ENCODE data around the gene ZFYVE9. TPM values are rescaled to one million over a fixed set of nuclear protein-coding genes. Genes with fewer than 3 reads are reported as not detected.
"Not testable (repeated sequence)": the region's sequence is repeated elsewhere in the genome, so short reads cannot be mapped to it uniquely, and the experiment has no call there.

ZFYVE9 gene
- total and polyA plus RNA-seq, 3 donors from 2014 or later, result 31.5 to 51.3 (median 32.5) TPM

GRCh38 chr1:52192436-52192835, 50.5 kb downstream of the ZFYVE9 start:
- H3K27ac ChIP-seq, result no peak overlapping the region
- H3K36me3 ChIP-seq (ENCODE audit: low read depth, missing control alignments), result no peaks in the 10 kb centered on the region
- no peak for DNase-seq
- H3K4me1 ChIP-seq, result no peaks in the 10 kb centered on the region
- H3K4me3 ChIP-seq, result no peak overlapping the region
- no peaks in the 10 kb centered on the region for H3K27me3 ChIP-seq
- no peaks in the 10 kb centered on the region for H3K9me3 ChIP-seq
- 93% methylated on average over 1 of the region's 1 CpG for WGBS, 2 donors
- intact Hi-C loops (cut with DNase I; ENCODE audit: low total_unique reads), result no loop called here
- no peak for TF ChIP-seq CTCF (IDR thresholded peaks at IDR 0.05)
- no peak for TF ChIP-seq POLR2A (IDR thresholded peaks at IDR 0.05)

GRCh38 chr1:52193985-52194384, 52.1 kb downstream of the ZFYVE9 start:
- Histone ChIP-seq H3K9me3 (no peaks in the 10 kb centered on the region), H3K4me1 (no peaks in the 10 kb centered on the region), H3K27me3 (no peaks in the 10 kb centered on the region), H3K4me3 (no peak overlapping the region), H3K36me3 (ENCODE audit: low read depth, missing control alignments) (no peaks in the 10 kb centered on the region), H3K27ac (no peak overlapping the region)
- intact Hi-C loops (cut with DNase I; ENCODE audit: low total_unique reads), result no loop called here
- WGBS, 2 donors, result 82 to 83% methylated on average over 7 of the region's 7 CpGs
- DNase-seq, result no peak
- TF ChIP-seq POLR2A (IDR thresholded peaks at IDR 0.05) (no peak), CTCF (IDR thresholded peaks at IDR 0.05) (no peak)

- Histone ChIP-seq H3K27ac (no peak overlapping the region), H3K27me3 (no peaks in the 10 kb centered on the region), H3K4me1 (no peaks in the 10 kb centered on the region), H3K4me3 (no peak overlapping the region), H3K9me3 (no peaks in the 10 kb centered on the region), H3K36me3 (ENCODE audit: low read depth, missing control alignments) (no peaks in the 10 kb centered on the region)
- DNase-seq, result no peak
- TF ChIP-seq POLR2A (IDR thresholded peaks at IDR 0.05) (no peak), CTCF (IDR thresholded peaks at IDR 0.05) (no peak)
- WGBS, 2 donors, result 80 to 84% methylated on average over 1 of the region's 1 CpG
- intact Hi-C loops (cut with DNase I; ENCODE audit: low total_unique reads), result no loop called here
Measured at GRCh38 chr1:52195161-52195560, 53.3 kb downstream of the ZFYVE9 start.

GRCh38 chr1:52203935-52204625, 62.2 kb downstream of the ZFYVE9 start:
- H3K36me3 ChIP-seq (ENCODE audit: low read depth, missing control alignments), result no peaks in the 10 kb centered on the region
- TF ChIP-seq POLR2A (IDR thresholded peaks at IDR 0.05) (no peak), CTCF (IDR thresholded peaks at IDR 0.05) (no peak)
- no peaks in the 10 kb centered on the region for H3K27me3 ChIP-seq
- H3K4me3 ChIP-seq, result no peak overlapping the region
- H3K9me3 ChIP-seq, result no peaks in the 10 kb centered on the region
- no peak for DNase-seq
- intact Hi-C loops (cut with DNase I; ENCODE audit: low total_unique reads), result no loop called here
- no peaks in the 10 kb centered on the region for H3K4me1 ChIP-seq
- H3K27ac ChIP-seq, result no peak overlapping the region
- whole genome bisulfite sequencing, 2 donors, result 86 to 89% methylated on average over 7 of the region's 7 CpGs

GRCh38 chr1:52204696-52205095, 62.8 kb downstream of the ZFYVE9 start:
- Histone ChIP-seq H3K27ac (no peak overlapping the region), H3K27me3 (no peaks in the 10 kb centered on the region), H3K4me3 (no peak overlapping the region), H3K36me3 (ENCODE audit: low read depth, missing control alignments) (no peaks in the 10 kb centered on the region), H3K4me1 (no peaks in the 10 kb centered on the region), H3K9me3 (no peaks in the 10 kb centered on the region)
- no peak for DNase-seq
- TF ChIP-seq CTCF (IDR thresholded peaks at IDR 0.05) (no peak), POLR2A (IDR thresholded peaks at IDR 0.05) (no peak)
- intact Hi-C loops (cut with DNase I; ENCODE audit: low total_unique reads), result no loop called here
- 79 to 80% methylated on average over 5 of the region's 5 CpGs for WGBS, 2 donors

GRCh38 chr1:52206686-52207085, 64.8 kb downstream of the ZFYVE9 start:
- H3K4me1 ChIP-seq; DNase-seq; H3K27me3 ChIP-seq; H3K27ac ChIP-seq; intact Hi-C loops (cut with DNase I; ENCODE audit: low total_unique reads); H3K36me3 ChIP-seq (ENCODE audit: low read depth, missing control alignments); H3K4me3 ChIP-seq; H3K9me3 ChIP-seq: not testable (repeated sequence)
- WGBS, 2 donors, result 84 to 87% methylated on average over 8 of the region's 8 CpGs

Measured in testis (tissue), 3 donors.